Colonic mucosa (tissue), 4 donors: ENCODE data around the gene AP1S1. TPM values are rescaled to one million over a fixed set of nuclear protein-coding genes. Genes with fewer than 3 reads are reported as not detected.

ENCODE experiments used
- DNase-seq: peaks from one replicate; pipeline ENCODE4 v3.0.0-alpha.2; 2020
- H3K27ac ChIP-seq: fragments of 200-600 bp; one replicate; pipeline ENCODE4 v1.8.0; 2021
- H3K27me3 ChIP-seq: fragments of 200-600 bp; one replicate; pipeline ENCODE4 v1.8.0; 2021
- H3K36me3 ChIP-seq: fragments of 200-600 bp; one replicate; pipeline ENCODE4 v1.8.0; 2021
- H3K4me1 ChIP-seq: fragments of 200-600 bp; one replicate; pipeline ENCODE4 v1.8.0; 2021; ENCODE audit warnings: mild to moderate bottlenecking
- H3K4me3 ChIP-seq: fragments of 200-600 bp; one replicate; pipeline ENCODE4 v1.8.0; 2021
- H3K9ac ChIP-seq, 2 donors: one replicate each; pipeline ENCODE4 v1.7.0; 2013; ENCODE audit warnings: control low read depth in 2 of 2, low read depth in 2 of 2, low read length in 2 of 2
- H3K9me3 ChIP-seq: fragments of 200-600 bp; one replicate; pipeline ENCODE4 v1.8.0; 2021
- intact Hi-C: fragments of 100-400 bp; cut with DNase I; formaldehyde crosslinking; loops from one replicate; pipeline ENCODE4 v1.14.1; 2022
- total RNA-seq, 2 donors: library from RNA; stranded (reverse); fragmentation: NEBNext Ultra II Directional in 1 of 2; extraction: Animal tissue kit (Norgen Biotek cat#: 25700) in 1 of 2; gene quantifications; one replicate each; pipeline ENCODE4 v1.2.1, GENCODE V29; 2021
- TF ChIP-seq, protein P1 (sequence below): fragments of 200-600 bp; IDR thresholded peaks from one replicate; pipeline ENCODE4 v1.8.0; 2022; ENCODE audit warnings: antibody characterized with exemption, mild to moderate bottlenecking
- donor health status: healthy.
- donor health status: DM: no; HTN: no; CAD: no.
- donor health status: DM: no; HTN: no; CAD: no.

AP1S1 gene
- total RNA-seq, 2 donors from 2014 or later, result 111 to 127 TPM

DNA sequence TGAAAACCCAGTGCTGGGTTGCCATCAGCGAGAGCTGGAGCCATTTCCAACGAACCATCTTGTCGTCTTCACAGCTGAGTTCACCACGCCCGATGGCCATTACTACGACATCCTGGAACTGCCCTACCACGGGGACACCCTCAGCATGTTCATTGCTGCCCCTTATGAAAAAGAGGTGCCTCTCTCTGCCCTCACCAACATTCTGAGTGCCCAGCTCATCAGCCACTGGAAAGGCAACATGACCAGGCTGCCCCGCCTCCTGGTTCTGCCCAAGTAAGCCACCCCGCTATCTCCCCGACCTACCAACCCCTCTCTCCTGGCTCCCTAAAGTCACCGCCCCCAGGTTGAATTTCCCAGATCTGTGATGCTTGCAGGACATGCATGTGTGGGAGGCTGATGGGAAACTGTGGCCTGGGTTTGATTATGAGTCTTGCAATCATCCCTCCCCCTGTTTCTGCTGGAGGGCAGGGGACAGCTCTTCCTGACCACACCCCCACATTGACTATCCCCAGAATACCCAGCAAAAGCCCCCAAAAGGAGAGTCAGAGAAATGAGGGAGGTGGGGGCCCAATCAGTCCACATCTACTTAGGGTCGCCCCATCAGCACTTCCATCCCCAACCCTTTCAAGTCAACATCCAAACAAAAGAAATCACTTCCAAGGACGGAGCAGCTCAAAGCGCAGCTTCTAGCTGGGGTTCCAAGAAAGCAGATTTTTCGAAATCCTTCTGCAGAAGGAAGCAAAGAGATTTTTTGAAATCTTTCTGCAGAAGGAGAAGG, 20.5 kb upstream of the AP1S1 start:
- Histone ChIP-seq H3K9ac (no peak overlapping the region), H3K9me3 (no peaks in the 10 kb centered on the region), H3K4me3 (no peak overlapping the region), H3K4me1 (peaks cover 5% of the 10 kb centered on the region), H3K36me3 (no peaks in the 10 kb centered on the region), H3K27me3 (no peaks in the 10 kb centered on the region), H3K27ac (no peak overlapping the region)
- intact Hi-C loops, result no loop called here
- TF ChIP-seq, protein P1, sequence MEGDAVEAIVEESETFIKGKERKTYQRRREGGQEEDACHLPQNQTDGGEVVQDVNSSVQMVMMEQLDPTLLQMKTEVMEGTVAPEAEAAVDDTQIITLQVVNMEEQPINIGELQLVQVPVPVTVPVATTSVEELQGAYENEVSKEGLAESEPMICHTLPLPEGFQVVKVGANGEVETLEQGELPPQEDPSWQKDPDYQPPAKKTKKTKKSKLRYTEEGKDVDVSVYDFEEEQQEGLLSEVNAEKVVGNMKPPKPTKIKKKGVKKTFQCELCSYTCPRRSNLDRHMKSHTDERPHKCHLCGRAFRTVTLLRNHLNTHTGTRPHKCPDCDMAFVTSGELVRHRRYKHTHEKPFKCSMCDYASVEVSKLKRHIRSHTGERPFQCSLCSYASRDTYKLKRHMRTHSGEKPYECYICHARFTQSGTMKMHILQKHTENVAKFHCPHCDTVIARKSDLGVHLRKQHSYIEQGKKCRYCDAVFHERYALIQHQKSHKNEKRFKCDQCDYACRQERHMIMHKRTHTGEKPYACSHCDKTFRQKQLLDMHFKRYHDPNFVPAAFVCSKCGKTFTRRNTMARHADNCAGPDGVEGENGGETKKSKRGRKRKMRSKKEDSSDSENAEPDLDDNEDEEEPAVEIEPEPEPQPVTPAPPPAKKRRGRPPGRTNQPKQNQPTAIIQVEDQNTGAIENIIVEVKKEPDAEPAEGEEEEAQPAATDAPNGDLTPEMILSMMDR, result no peak
- no peak for DNase-seq

DNA sequence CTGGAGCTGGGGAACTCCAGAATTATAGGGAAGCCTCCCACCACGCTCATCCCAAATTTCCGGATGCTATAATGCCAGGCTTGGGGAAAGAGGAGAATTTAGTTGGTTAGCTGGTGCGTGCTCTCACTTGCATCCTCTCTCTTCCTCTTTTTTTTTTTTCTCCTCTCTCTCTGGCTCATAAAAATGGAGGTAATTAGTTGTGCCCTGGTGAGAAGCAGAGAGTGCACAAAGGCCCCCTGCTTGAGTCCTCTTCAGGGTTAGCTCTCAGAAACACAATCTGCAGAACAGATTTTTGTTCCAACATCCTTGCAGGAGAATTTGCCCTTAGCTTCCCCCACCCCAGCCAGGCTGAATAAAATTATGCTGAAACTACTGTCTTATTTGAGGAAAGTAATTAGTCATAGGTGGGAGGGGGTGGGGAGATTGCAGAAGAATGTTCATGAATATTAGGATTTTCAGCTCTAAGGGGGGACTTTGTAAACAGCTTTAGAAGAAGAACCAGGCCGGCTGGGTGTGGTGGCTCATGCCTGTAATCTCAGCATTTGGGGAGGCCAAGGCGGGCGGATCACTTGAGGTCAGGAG, 19.8 kb upstream of the AP1S1 start:
- no peak for DNase-seq
- Histone ChIP-seq H3K27ac (no peak overlapping the region), H3K27me3 (no peaks in the 10 kb centered on the region), H3K4me3 (no peak overlapping the region), H3K36me3 (no peaks in the 10 kb centered on the region), H3K9me3 (no peaks in the 10 kb centered on the region), H3K4me1 (peaks cover 5% of the 10 kb centered on the region), H3K9ac (no peak overlapping the region)
- intact Hi-C loops, result no loop called here
- TF ChIP-seq, protein P1, result no peak

DNA sequence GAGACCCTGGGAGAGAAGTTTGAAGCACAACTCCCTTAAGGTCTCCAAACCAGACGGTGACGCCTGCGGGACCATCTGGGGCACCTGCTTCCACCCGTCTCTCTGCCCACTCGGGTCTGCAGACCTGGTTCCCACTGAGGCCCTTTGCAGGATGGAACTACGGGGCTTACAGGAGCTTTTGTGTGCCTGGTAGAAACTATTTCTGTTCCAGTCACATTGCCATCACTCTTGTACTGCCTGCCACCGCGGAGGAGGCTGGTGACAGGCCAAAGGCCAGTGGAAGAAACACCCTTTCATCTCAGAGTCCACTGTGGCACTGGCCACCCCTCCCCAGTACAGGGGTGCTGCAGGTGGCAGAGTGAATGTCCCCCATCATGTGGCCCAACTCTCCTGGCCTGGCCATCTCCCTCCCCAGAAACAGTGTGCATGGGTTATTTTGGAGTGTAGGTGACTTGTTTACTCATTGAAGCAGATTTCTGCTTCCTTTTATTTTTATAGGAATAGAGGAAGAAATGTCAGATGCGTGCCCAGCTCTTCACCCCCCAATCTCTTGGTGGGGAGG, 16.5 kb upstream of the AP1S1 start:
- Histone ChIP-seq H3K9me3 (no peaks in the 10 kb centered on the region), H3K27me3 (no peaks in the 10 kb centered on the region), H3K27ac (peak overlapping the region; percentile 23), H3K4me3 (no peak overlapping the region), H3K36me3 (no peaks in the 10 kb centered on the region), H3K4me1 (peaks cover 5% of the 10 kb centered on the region), H3K9ac (peak overlapping the region in 1 of 2 donors; percentile 51)
- no peak for DNase-seq
- TF ChIP-seq, protein P1, result no peak
- intact Hi-C loops, result loop anchor here (2.0 kb wide), 2 partner anchors 43 to 241 kb away; no protein-coding TSS in a partner anchor

DNA sequence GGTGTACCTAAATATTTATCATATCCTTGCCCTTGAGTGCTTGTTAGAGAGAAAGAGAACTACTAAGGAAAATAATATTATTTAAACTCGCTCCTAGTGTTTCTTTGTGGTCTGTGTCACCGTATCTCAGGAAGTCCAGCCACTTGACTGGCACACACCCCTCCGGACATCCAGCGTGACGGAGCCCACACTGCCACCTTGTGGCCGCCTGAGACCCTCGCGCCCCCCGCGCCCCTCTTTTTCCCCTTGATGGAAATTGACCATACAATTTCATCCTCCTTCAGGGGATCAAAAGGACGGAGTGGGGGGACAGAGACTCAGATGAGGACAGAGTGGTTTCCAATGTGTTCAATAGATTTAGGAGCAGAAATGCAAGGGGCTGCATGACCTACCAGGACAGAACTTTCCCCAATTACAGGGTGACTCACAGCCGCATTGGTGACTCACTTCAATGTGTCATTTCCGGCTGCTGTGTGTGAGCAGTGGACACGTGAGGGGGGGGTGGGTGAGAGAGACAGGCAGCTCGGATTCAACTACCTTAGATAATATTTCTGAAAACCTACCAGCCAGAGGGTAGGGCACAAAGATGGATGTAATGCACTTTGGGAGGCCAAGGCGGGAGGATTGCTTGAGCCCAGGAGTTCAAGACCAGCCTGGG, 15.9 kb upstream of the AP1S1 start:
- Histone ChIP-seq H3K9ac (peak overlapping the region in 1 of 2 donors; percentile 12), H3K4me3 (no peak overlapping the region), H3K27ac (peak overlapping the region; percentile 23), H3K4me1 (peaks cover 5% of the 10 kb centered on the region), H3K36me3 (no peaks in the 10 kb centered on the region), H3K9me3 (no peaks in the 10 kb centered on the region), H3K27me3 (no peaks in the 10 kb centered on the region)
- intact Hi-C loops, result no loop called here
- DNase-seq, result peak; percentile 81
- TF ChIP-seq, protein P1, result peak; percentile 83

DNA sequence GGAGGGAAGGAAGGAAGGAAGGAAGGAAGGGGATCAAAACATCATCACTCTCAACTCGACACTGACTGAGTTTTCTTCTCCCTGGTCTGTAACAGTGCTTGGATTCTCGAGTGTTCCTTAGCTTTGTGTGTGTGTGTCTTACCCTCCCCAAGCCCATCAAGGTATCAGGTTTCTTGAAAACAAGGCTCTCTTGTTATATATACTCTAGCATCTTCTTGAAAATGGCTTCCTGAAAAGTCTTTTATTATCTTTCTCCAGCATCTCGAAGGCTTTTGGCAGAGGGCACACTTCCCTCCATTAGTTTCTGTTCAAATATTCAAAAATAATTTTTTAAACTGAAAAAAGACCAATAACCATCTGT, 14.0 kb upstream of the AP1S1 start:
- Histone ChIP-seq H3K36me3 (no peaks in the 10 kb centered on the region), H3K9ac (no peak overlapping the region), H3K4me3 (no peak overlapping the region), H3K27me3 (no peaks in the 10 kb centered on the region), H3K9me3 (no peaks in the 10 kb centered on the region), H3K27ac (no peak overlapping the region), H3K4me1 (peaks cover 9% of the 10 kb centered on the region)
- intact Hi-C loops, result no loop called here
- DNase-seq, result no peak
- TF ChIP-seq, protein P1, result no peak
